ENCODE data around the gene ATXN10. TPM values are rescaled to one million over a fixed set of nuclear protein-coding genes. Genes with fewer than 3 reads are reported as not detected.

The ATXN10 gene
- polyA plus RNA-seq, 3 donors, result 60.1 to 106 (median 92.4) TPM

- no peak for TF ChIP-seq CTCF (IDR thresholded peaks at IDR 0.05)
- WGBS (ENCODE audit: insufficient coverage), result 96% methylated on average over 5 of the region's 5 CpGs
Observed at GRCh38 chr22:45857519-45857918, 185.9 kb downstream of the ATXN10 start.

GRCh38 chr22:45859231-45860161 lies 187.9 kb downstream of the ATXN10 start:
- H3K4me1 Mint-ChIP-seq, result no peaks in the 10 kb centered on the region
- H3K27me3 ChIP-seq (ENCODE audit: control insufficient read depth in 2 of 2, insufficient read depth in 2 of 2, low read length in 2 of 2), result peaks cover 5 to 17% of the 10 kb centered on the region in 2 donors
- no peak for TF ChIP-seq CTCF (IDR thresholded peaks at IDR 0.05)
- H3K9ac ChIP-seq (ENCODE audit: insufficient read depth, low read length, poor library complexity, severe bottlenecking), result no peak overlapping the region
- no peaks in the 10 kb centered on the region for H3K9me3 ChIP-seq (replicated peaks in 1 of 2; ENCODE audit: control insufficient read depth in 1 of 2, insufficient read depth in 1 of 2, low read length in 2 of 2)
- H3K79me2 ChIP-seq (ENCODE audit: insufficient read depth, low read length), result no peaks in the 10 kb centered on the region
- H3K9me3 Mint-ChIP-seq, result peaks cover 0 to 8% (median 4%) of the 10 kb centered on the region in 7 donors
- 97% methylated on average over 28 of the region's 28 CpGs for WGBS (ENCODE audit: insufficient coverage)
- no peak overlapping the region for H3K27ac ChIP-seq (ENCODE audit: low read depth in 1 of 2, low read length in 2 of 2)
- intact Hi-C loops (cut with micrococcal nuclease), result loop anchor here (5.0 to 10.0 kb wide), 3 partner anchors 255 to 635 kb away; no protein-coding TSS in a partner anchor
- no peak overlapping the region for H3K4me3 ChIP-seq (replicated peaks in 1 of 3; ENCODE audit: low read depth in 2 of 3, low read length in 3 of 3)
- H2AFZ ChIP-seq (ENCODE audit: insufficient read depth, low read depth, low read length, poor library complexity, severe bottlenecking), result no peak overlapping the region
- peaks cover 10 to 23% (median 16%) of the 10 kb centered on the region in 3 donors for H3K27me3 Mint-ChIP-seq (ENCODE audit: low read depth in 3 of 3)
- H3K4me3 Mint-ChIP-seq, result no peak overlapping the region
- no peak for DNase-seq
- peaks cover 19 to 26% of the 10 kb centered on the region in 2 donors for H3K36me3 Mint-ChIP-seq
- H3K4me1 ChIP-seq (ENCODE audit: control insufficient read depth in 1 of 2, insufficient read depth in 2 of 2, low read length in 2 of 2), result no peaks in the 10 kb centered on the region
- peaks cover 0 to 10% of the 10 kb centered on the region in 2 donors for H3K36me3 ChIP-seq (replicated peaks in 1 of 2; ENCODE audit: control insufficient read depth in 1 of 2, insufficient read depth in 2 of 2, low read length in 2 of 2)
- H4K20me1 ChIP-seq (ENCODE audit: insufficient read depth, low read length), result no peaks in the 10 kb centered on the region
- no peak overlapping the region for H3K4me2 ChIP-seq (replicated peaks; ENCODE audit: extremely low read depth, low read length, poor library complexity, severe bottlenecking)
- no peak overlapping the region for H3K27ac Mint-ChIP-seq

More at GRCh38 chr22:45857519-45857918, 185.9 kb downstream of the ATXN10 start:
- peaks cover 2 to 8% (median 5%) of the 10 kb centered on the region in 3 donors for H3K27me3 Mint-ChIP-seq (ENCODE audit: low read depth in 3 of 3)
- no peak for DNase-seq
- intact Hi-C loops (cut with micrococcal nuclease), result loop anchor here in 1 of 2 donors (10.0 kb wide), 1 partner anchor 637 kb away; no protein-coding TSS in a partner anchor
- peaks cover 2 to 20% (median 7%) of the 10 kb centered on the region in 7 donors for H3K9me3 Mint-ChIP-seq
- no peak overlapping the region for H3K4me3 Mint-ChIP-seq
- no peaks in the 10 kb centered on the region for H4K20me1 ChIP-seq (ENCODE audit: insufficient read depth, low read length)
- peaks cover 23 to 31% of the 10 kb centered on the region in 2 donors for H3K36me3 Mint-ChIP-seq
- H3K27ac ChIP-seq (ENCODE audit: low read depth in 1 of 2, low read length in 2 of 2), result no peak overlapping the region
- H3K4me3 ChIP-seq (replicated peaks in 1 of 3; ENCODE audit: low read depth in 2 of 3, low read length in 3 of 3), result no peak overlapping the region
- no peaks in the 10 kb centered on the region for H3K79me2 ChIP-seq (ENCODE audit: insufficient read depth, low read length)
- H3K27me3 ChIP-seq (ENCODE audit: control insufficient read depth in 2 of 2, insufficient read depth in 2 of 2, low read length in 2 of 2), result no peaks in the 10 kb centered on the region
- H3K4me2 ChIP-seq (replicated peaks; ENCODE audit: extremely low read depth, low read length, poor library complexity, severe bottlenecking), result no peak overlapping the region
- H3K9ac ChIP-seq (ENCODE audit: insufficient read depth, low read length, poor library complexity, severe bottlenecking), result no peak overlapping the region
- H3K36me3 ChIP-seq (replicated peaks in 1 of 2; ENCODE audit: control insufficient read depth in 1 of 2, insufficient read depth in 2 of 2, low read length in 2 of 2), result peaks cover 0 to 14% of the 10 kb centered on the region in 2 donors
- H3K27ac Mint-ChIP-seq, result no peak overlapping the region
- H3K4me1 ChIP-seq (ENCODE audit: control insufficient read depth in 1 of 2, insufficient read depth in 2 of 2, low read length in 2 of 2), result no peaks in the 10 kb centered on the region
- no peaks in the 10 kb centered on the region for H3K4me1 Mint-ChIP-seq
- H3K9me3 ChIP-seq (replicated peaks in 1 of 2; ENCODE audit: control insufficient read depth in 1 of 2, insufficient read depth in 1 of 2, low read length in 2 of 2), result peaks cover 3 to 9% of the 10 kb centered on the region in 2 donors
- H2AFZ ChIP-seq (ENCODE audit: insufficient read depth, low read depth, low read length, poor library complexity, severe bottlenecking), result no peak overlapping the region

Data from CD14-positive monocyte (primary cell).